ENCODE results near the gene PNMA3.
A peak's percentile ranks its signal among the peaks of the same experiment; 100 is the strongest.
"Not testable (repeated sequence)": the region's sequence is repeated elsewhere in the genome, so short reads cannot be mapped to it uniquely, and the experiment has no call there.

Gene PNMA3

GRCh38 chrX:153055871-153056749 lies at the start of gene PNMA3:
PNMA3 (plus strand) TSS chrX:153056470; CDS start chrX:153057056, 586 bp downstream.
- DNase-seq (ENCODE audit: low read depth in 2 of 2): no peak

- not testable (repeated sequence) for DNase-seq (ENCODE audit: low read depth in 2 of 2)
These were observed 39.1 kb upstream of the PNMA3 start for GRCh38 chrX:153017174-153017573.

GRCh38 chrX:153019166-153019565 lies 37.1 kb upstream of the PNMA3 start:
- DNase-seq (ENCODE audit: low read depth in 2 of 2): no peak

GRCh38 chrX:153026501-153026900 lies 29.8 kb upstream of the PNMA3 start:
- DNase-seq (ENCODE audit: low read depth in 2 of 2): not testable (repeated sequence)

- DNase-seq (ENCODE audit: low read depth in 2 of 2): not testable (repeated sequence)
These were observed 27.8 kb upstream of the PNMA3 start for GRCh38 chrX:153028487-153028886.

- DNase-seq (ENCODE audit: low read depth in 2 of 2): no peak
These were observed 27.1 kb upstream of the PNMA3 start for GRCh38 chrX:153029162-153029561.

- no peak for DNase-seq (ENCODE audit: low read depth in 2 of 2)
These were observed 26.4 kb upstream of the PNMA3 start for GRCh38 chrX:153029875-153030274.

GRCh38 chrX:153030801-153031200 lies 25.5 kb upstream of the PNMA3 start:
- DNase-seq (ENCODE audit: low read depth in 2 of 2): no peak

- peak; percentile 10 to 33 for DNase-seq (ENCODE audit: low read depth in 2 of 2)
These were observed 23.7 kb upstream of the PNMA3 start for GRCh38 chrX:153032397-153033118.

GRCh38 chrX:153049093-153049492 lies 7.2 kb upstream of the PNMA3 start:
- no peak for DNase-seq (ENCODE audit: low read depth in 2 of 2)

- DNase-seq (ENCODE audit: low read depth in 2 of 2): no peak
These were observed 3.7 kb upstream of the PNMA3 start for GRCh38 chrX:153052534-153052933.

GRCh38 chrX:153057281-153057680 lies 1.0 kb downstream of the PNMA3 start:
- no peak for DNase-seq (ENCODE audit: low read depth in 2 of 2)

- no peak for DNase-seq (ENCODE audit: low read depth in 2 of 2)
These were observed 3.2 kb downstream of the PNMA3 start for GRCh38 chrX:153059191-153060094.

- no peak for DNase-seq (ENCODE audit: low read depth in 2 of 2)
These were observed 3.8 kb downstream of the PNMA3 start for GRCh38 chrX:153060095-153060445.

- DNase-seq (ENCODE audit: low read depth in 2 of 2): no peak
These were observed 5.5 kb downstream of the PNMA3 start for GRCh38 chrX:153061732-153062131.

GRCh38 chrX:153063315-153063714 lies 7.0 kb downstream of the PNMA3 start:
- no peak for DNase-seq (ENCODE audit: low read depth in 2 of 2)

- DNase-seq (ENCODE audit: low read depth in 2 of 2): no peak
These were observed 7.8 kb downstream of the PNMA3 start for GRCh38 chrX:153064061-153064460.

- DNase-seq (ENCODE audit: low read depth in 2 of 2): no peak
These were observed 9.1 kb downstream of the PNMA3 start for GRCh38 chrX:153065389-153065788.

GRCh38 chrX:153066402-153066801 lies 10.1 kb downstream of the PNMA3 start:
- not testable (repeated sequence) for DNase-seq (ENCODE audit: low read depth in 2 of 2)

GRCh38 chrX:153071909-153072583 lies 15.8 kb downstream of the PNMA3 start, which contains the start of gene PNMA6A:
PNMA6A (plus strand) TSS chrX:153072454; CDS start chrX:153073063, 609 bp downstream.
- DNase-seq (ENCODE audit: low read depth in 2 of 2): not testable (repeated sequence)

GRCh38 chrX:153073331-153073730 lies 17.1 kb downstream of the PNMA3 start:
- not testable (repeated sequence) for DNase-seq (ENCODE audit: low read depth in 2 of 2)

Data from stimulated activated CD8-positive, alpha-beta memory T cell treated with anti-CD3 and anti-CD28 coated beads, Interleukin-7, amount 100 ng/mL, for 4 hours (primary cell).